ENCODE results near the gene MBTPS1. TPM values are rescaled to one million over a fixed set of nuclear protein-coding genes. Genes with fewer than 3 reads are reported as not detected.
A peak's percentile ranks its signal among the peaks of the same experiment; 100 is the strongest.

MBTPS1 gene
- polyA plus RNA-seq (ENCODE audit: insufficient read length in 3 of 3): 100 to 1,000 TPM; 106 to 107 (median 106) TPM

DNA sequence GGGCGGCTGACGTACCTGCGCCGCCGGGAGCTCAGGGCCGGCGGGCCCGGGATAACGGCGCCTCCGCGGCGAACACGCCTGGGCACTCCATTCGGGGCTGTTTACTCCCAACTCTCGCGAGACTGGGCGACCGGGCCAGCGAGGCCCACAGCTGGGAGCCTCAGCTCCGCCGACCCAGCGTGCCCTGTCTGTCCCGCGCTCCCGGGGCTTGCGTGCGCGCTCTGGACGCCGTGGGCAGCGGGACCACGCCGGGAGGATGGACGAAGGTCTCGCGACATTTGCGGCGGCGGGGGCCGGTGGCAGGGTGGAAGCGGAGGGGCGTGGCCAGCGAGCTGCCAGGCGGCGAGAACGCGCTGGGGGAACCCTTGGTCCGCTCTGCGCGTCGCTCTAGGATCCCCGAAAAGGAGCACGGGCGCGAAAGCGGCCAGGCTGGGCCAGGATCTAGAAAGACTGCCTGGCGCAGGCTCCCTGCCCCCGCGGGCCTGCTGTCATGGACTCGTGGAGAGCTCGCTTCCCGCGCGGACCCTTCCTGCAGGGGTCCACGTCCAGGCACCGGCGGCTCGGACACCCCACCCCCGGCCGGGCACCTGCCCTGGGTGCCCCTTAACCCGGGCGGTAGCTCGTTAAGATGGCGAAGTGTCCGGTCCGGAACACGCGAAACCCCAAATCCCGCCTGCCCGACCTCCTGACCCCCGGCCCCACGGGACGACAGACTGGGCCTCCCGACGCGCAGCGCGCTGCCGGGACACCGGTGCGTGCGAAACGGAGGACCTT, at the start of gene MBTPS1:
Gene MBTPS1, minus strand, starts transcription at position 223 of the 774 bp plus-strand sequence. CDS start 15,159 bp downstream, outside the sequence.
- DNase-seq (ENCODE audit: low read depth in 3 of 3, low spot score in 2 of 3): peak; percentile 83 to 94 (median 92)

DNA sequence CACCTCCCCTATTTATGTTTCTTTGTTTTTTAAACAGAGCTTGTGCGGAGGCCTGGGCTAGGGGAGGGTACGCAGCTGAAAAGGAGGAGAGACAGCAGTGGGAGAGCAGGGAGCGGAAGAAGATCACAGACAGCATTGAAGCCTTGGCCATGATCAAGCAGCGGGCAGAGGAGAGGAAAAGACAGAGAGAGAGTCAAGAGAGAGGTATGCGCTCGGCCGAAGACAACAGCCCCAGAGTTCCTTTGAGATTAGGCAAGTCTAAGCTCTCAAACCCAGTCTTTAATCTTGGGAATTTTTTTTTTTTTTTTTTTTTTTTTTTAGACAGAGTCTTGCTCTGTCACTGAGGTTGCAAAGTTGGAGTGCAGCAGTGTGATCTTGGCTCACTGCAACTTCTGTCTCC, 49.0 kb upstream of the MBTPS1 start:
- no peak for DNase-seq (ENCODE audit: low read depth in 3 of 3, low spot score in 2 of 3)

DNA sequence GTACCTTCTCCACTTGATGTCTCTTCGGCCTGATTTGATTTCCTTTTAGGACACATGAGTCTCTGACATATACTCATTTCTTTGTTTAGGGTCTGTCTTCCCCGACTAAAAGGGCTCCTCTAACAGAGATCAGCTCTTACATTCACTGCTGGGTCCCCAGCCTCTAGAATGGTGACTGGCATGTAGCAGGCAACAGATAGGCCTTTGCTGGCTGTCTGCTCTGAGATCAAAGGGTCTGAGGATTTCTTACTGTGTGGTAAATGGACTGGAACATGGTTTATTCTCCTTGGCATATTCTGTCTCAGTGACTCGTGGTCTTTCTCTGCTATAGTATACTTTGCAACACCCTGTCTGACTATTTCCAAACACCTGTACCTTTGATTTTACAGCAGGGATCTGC, 45.1 kb upstream of the MBTPS1 start:
- no peak for DNase-seq (ENCODE audit: low read depth in 3 of 3, low spot score in 2 of 3)

DNA sequence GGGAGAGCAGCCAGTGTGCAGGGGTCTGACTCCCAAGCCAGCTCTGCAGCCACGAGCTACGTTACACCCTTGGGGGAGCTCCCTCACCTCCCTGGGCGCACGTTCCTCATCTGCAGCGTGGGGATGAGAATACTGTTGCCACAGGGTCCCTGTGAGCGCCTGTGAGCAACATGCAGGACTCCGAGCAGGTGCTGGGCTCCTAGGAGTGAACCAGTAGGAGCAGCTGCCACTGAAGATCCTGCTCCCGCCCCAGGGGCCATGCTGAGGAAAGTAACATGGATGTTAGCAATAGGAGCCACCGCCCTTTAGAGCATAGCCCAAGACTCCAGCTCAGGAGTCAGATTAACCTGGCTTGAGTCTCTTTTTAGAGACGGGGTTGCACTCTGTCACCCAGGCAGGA, 44.3 kb upstream of the MBTPS1 start:
- DNase-seq (ENCODE audit: low read depth in 3 of 3, low spot score in 2 of 3): no peak

DNA sequence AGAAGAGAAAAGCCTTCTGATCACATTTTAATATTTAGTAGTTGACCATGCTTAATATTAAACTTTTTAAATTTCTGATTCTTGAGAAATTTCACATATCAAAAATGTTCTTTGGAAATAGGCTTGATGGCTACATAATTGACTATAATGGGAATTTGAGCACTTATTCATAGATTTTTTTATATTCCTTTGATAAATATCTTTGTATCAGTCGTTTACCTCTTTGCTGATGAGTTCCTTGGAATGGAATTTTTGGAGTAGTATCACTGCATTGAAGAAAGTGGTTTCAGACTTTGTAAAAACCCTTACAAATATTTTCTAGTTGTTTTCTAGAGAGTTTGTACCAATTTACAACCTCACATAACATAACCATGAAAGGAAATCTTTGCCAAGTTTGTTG, 43.1 kb upstream of the MBTPS1 start:
- no peak for DNase-seq (ENCODE audit: low read depth in 3 of 3, low spot score in 2 of 3)

DNA sequence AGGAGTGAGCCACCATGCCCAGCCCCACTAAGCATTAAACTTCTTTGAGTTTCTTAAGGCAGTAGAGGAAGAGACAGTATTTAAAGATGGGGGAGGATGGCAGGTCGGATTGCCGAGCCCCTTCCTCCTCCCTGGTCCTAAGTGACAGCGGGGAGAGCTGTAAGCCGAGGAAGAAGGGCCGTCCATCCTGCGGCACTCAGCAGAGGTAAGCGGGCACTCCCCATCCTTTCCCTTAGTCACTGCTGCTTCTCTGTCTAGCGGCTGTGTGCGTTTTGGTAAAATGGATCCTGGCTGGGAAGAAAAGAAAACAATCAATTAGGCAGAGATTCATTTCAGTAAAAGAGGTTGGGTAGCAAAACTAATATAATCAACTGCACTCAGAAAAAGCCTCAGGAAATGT, 42.3 kb upstream of the MBTPS1 start:
- no peak for DNase-seq (ENCODE audit: low read depth in 3 of 3, low spot score in 2 of 3)

DNA sequence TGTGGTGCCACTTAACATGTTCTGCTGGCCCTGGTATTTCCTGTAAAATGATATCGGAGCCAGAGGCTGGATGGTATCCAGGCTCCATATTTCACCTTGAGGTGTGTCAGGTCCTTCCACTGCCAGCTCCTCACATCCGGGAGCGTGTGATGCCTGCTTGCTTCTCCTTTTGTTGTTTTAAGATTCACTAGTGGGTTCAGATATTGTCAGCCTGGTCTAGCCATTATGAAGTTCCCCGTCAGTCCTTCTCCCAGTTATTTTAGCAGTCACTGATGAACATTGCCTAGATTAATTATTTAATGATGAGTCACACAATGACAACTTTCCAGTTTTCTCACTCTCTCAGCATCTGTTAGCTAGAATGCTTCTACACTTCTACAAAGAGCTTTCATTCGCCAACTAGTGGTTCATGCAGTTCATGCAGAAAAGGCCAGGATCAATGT, 39.6 kb upstream of the MBTPS1 start:
- DNase-seq (ENCODE audit: low read depth in 3 of 3, low spot score in 2 of 3): no peak

DNA sequence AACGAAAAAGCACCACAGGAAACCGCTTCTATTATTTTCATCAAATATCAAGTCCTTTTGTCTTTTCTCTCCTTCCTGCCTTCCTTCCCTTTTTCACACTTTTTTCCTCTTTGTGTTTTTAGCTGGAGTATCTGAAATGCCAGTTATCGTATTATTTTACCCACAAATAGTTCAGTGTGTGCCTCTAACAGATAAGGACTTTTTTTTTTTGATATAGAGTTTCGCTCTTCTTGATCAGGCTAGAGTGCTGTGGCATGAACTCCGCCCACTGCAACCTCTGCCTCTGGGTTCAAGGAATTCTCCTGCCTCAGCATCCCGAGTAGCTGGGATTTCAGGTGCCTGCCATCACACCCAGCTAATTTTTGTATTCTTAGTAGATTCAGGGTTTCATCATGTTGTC, 39.0 kb upstream of the MBTPS1 start:
- no peak for DNase-seq (ENCODE audit: low read depth in 3 of 3, low spot score in 2 of 3)

DNA sequence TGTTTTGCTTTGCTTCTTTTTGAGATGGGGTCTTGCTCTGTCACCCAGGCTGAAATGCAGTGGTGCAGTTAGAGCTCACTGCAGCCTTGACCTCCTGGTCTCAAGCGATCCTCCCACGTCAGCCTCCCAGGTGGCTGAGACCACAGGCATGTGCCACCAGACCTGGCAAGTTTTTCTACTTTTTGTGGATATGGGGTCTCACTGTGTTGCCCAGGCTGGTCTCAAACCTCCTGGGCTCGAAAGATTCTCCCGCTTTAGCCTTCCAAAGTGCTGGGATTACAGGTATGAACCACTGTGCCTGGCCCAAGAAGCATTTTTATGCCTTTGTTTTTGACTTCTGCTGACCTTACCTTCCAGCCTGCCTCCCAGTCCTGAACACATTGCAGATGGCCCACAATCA, 38.5 kb upstream of the MBTPS1 start:
- no peak for DNase-seq (ENCODE audit: low read depth in 3 of 3, low spot score in 2 of 3)

DNA sequence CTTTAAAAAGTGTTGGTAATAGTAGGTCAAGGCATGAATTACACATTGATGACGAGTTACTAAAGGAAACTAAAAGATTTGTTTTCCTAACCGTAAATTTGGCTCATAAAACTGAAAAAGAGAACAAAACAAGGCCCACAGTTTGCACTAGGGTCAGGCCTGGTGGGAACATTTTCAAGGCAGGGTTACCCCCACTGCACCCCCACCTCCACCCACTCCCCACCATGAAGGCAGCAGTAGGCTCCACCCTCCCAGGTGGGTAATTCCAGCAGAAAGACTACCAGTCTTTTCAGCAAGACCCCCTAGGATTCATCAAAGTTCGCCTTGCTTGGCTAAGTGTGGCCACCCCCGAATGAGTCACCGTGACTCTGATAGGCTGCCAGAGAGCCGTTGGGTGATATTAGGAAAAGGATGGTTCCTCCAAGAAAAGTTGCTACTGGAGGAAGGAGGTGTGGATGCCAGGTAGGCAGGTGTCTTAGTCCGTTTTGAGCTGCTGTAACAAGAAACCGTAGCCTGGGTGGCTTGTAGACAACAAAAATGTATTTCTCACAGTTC, 37.0 kb upstream of the MBTPS1 start:
- DNase-seq (ENCODE audit: low read depth in 3 of 3, low spot score in 2 of 3): no peak

DNA sequence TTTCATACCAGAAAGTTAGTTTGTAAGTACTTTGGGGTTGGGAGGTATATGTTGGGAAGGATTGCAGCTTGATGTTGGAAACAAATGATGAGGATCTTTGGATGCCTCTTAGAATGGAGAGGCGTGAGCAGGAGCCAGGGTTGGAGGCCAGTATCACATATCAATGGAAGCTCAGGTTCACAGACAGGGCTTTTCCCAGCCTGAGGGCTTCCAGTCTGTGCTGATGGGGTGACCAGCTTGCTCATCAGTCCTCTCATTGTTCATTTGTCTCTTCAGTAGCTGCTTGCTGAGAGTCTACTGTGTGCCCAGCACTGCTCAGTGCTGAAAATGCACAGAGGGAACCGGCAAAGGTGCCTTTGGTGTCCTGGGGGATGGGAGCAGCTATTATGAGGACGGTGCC, 34.2 kb upstream of the MBTPS1 start:
- no peak for DNase-seq (ENCODE audit: low read depth in 3 of 3, low spot score in 2 of 3)

DNA sequence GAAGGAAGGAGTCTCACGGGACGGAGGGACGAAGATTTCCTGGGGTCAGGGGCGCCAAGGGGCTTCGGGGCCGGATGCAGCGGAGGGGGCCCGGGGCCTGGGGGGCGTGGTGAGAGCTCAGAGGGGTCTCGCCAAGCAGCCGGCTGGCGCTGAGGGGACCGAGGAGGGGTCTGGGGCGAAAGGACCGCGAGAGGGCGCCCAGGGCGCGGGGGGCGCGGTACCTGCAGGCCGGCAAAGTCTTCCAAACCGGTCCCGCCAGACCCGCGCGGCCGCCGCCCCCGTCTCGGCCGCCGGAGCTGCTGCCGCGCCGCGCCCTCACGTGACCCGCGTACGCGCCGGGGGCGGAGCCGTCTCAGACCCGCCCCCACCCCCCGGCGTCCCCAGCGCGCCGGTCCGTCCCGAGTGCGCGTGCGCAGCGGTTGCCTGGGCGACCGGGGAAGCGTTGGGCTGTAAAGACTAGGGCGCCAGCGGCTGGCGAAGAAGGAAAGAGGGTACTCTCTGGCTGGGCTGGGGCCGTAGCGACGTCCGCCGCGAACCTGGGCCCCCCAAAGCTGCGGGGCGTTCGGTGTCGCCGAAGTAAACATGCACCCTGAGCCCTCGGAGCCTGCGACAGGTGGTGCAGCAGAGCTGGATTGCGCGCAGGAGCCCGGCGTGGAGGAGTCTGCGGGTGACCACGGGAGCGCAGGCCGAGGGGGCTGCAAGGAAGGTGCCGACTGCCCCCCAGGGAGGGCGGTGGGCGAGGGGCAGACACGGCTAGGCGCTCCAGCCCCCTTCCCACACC, 28.3 kb upstream of the MBTPS1 start, which contains the start of the genes DNAAF1 and HSDL1:
Gene DNAAF1, plus strand, starts transcription at position 450 of the 781 bp plus-strand sequence. Its CDS starts 133 bp downstream, at position 583.
Gene HSDL1, minus strand, starts transcription at position 319 of the 781 bp plus-strand sequence. CDS start 13,856 bp downstream, outside the sequence.
- DNase-seq (ENCODE audit: low read depth in 3 of 3, low spot score in 2 of 3): peak; percentile 63 to 86 (median 73)

DNA sequence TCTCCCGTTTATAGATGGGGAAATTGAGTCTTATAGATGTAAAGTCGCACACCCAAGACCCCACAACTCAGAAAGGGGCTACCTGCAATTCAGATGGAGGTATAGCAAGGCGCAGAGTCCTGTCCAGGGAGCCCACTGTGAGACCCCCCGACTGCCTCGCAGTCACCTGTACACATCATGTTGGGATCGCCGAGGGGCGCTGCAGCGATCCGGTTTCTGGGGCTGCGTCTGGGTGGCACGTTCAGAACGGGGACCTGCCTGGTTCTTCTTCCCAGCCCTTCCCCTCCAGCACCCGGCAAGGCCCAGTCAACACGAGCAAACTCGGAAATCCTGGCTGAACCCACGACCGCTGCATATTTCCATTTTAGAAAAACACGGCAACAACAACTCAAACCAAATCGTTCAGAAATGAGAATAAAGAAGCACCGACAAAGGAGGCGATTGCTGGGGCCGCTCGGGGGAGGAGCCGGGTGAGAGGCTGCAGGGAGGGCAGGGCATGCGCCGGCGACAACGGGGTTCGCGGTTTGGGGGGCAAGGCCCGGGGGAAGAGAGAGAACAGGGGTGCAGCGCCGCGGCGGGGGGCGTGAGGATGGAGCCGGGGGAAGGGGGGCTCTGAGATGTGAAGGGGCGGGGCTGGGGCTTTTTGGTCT, 27.6 kb upstream of the MBTPS1 start:
- no peak for DNase-seq (ENCODE audit: low read depth in 3 of 3, low spot score in 2 of 3)

DNA sequence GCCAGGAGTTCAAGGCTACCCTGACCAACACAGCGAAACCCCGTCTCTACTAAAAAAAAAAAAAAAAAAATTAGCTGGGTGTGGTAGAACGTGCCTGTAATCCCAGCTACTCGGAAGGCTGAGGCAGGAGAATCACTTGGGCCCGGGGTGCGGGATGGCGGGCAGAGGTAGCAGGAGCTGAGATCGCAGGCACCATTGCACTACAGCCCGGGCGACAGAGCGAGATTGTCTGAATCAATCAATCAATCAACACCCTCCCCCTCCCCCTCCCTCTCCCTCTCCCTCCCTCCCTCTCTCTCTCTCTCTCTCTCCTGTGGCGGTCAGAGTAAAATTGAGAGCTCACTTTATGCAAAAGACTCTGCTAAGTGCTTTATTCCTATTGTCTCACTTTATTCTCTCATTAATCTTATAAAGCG, 27.1 kb upstream of the MBTPS1 start:
- DNase-seq (ENCODE audit: low read depth in 3 of 3, low spot score in 2 of 3): no peak

DNA sequence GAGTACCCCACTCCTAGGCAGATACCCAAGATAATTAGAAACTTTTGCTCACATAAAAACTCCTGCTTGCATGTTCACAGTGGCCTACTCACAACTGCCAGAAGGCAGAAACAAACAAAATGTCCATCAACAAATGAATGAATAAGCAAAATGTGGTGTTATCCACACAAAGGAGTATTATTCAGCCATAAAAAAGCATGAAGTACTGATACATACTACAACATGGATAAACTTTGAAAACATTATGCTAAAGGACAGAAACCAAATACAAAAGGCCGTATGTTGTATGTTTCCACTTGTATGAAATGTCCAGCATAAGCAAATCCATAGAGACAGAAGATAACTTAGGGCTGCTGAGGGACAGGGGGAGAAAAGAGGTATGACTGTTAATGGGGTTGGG, 26.3 kb upstream of the MBTPS1 start:
- no peak for DNase-seq (ENCODE audit: low read depth in 3 of 3, low spot score in 2 of 3)

DNA sequence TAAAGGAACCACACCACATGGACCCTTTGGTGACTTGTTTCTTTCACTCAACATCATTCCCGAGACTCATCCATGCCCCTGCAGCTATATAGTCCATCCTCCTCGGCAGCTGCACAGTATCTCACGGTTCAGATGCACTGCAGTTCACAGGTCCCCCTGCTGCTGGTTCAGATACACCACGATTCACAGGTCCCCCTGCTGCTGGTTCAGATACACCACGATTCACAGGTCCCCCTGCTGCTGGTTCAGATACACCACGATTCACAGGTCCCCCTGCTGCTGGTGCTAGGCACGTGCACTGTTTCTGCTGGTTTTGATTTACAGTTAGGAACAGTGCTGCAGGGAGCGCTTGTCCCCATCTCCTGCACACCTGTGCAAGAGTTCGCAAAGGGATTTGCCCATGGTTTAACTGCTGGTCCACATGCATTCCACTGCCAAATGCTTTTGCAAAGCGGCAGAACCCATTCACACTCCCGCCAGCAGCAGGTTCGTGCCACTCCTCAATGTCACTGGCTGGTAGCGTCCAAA, 24.5 kb upstream of the MBTPS1 start:
- no peak for DNase-seq (ENCODE audit: low read depth in 3 of 3, low spot score in 2 of 3)

DNA sequence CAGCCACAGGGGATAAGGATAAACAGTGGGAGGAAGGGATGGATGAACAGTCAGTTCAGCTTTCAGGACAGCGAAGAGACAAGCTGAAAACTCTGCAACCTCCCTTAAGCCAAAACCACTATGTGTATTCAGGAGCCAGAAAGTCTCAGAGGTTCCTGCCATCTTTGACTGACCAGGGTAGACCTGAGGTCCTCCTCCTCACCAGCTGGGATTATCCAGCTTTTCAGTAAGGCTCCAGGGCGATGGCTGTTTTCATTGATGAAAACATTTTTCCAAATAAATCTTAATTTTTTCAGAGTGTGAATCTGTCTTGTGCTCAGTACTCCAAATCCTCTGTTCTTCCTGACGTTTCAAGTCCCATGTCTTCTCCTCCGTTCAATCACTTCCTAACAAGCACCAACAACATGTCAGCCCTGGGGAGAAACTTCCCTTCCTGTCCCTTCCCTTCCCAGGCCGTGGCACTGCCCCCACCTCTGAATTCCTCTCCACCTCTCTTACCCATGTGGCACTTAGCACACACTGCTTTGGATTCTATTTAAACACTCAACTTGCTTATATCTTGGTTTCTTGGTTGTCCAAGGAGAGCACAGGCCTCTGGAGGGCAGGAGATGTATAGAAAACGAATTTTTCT, 23.0 kb upstream of the MBTPS1 start:
- no peak for DNase-seq (ENCODE audit: low read depth in 3 of 3, low spot score in 2 of 3)

DNA sequence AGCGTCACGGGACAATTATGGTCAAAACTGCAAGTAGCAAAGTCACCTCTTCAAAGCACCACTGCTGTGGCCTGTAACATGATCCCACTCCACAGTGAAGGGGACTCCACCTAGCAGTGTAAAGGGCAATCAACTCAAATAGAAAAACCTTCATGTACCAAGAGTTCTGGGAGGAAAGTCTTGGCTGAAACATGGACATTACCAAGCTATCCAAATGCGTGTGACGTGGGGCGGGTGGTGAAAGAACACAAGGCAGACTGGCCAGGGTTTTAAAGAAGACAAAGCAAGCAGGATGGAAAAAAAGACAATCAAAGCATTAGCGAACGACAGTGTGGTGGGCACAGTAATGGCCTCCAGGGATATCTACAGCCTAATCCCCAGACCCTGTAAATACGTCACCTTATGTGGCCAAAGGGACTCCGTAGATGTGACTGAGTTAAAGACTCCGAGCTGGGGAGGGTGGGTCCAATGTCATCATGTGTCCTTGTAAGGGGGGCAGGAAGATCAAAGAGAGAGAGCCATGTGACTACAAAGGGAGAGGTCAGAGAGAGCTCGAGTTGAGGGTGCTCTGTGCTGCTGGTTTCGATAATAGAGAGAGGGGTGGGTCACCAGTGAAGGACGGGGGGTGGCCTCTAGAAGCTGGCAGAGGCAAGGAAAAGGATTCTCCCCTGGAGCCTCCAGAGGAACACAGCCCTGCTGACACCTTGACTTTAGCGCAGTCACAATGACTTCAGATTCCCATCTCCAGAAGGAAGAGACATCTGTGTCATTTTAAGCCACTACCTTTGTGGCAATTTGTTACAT, 22.3 kb upstream of the MBTPS1 start:
- no peak for DNase-seq (ENCODE audit: low read depth in 3 of 3, low spot score in 2 of 3)

DNA sequence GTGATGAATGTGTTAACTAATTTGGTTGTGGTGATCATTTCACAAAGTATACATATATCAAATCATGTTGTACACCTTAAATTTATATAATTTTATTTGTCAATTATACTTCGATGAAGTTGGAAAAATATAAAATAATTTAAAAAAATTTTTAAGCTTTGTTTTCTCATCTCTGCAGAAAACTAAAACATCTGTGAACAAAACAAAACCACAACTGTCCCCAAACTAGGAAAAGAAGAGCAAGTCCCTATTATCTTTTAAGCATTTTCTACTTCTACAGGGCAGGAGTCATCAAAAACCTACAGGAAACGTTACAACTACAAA, 21.7 kb upstream of the MBTPS1 start:
- DNase-seq (ENCODE audit: low read depth in 3 of 3, low spot score in 2 of 3): no peak
